GM18907 (cell line): Measurements from ENCODE around the gene ME1.
"Not testable (repeated sequence)": the region's sequence is repeated elsewhere in the genome, so short reads cannot be mapped to it uniquely, and the experiment has no call there.

ENCODE experiments used
- ATAC-seq: cut with Tn5 transposase; IDR thresholded peaks from one replicate; pipeline ENCODE4 v1.9.1; 2021; ENCODE audit warnings: mild to moderate bottlenecking, moderate library complexity; ENCODE audit not compliant: unreplicated experiment

The ME1 gene

GRCh38 chr6:83432636-83433035 is 1.8 kb upstream of the ME1 start:
- ATAC-seq, result no peak

- ATAC-seq, result no peak
These were observed 799 bp upstream of the ME1 start for GRCh38 chr6:83431545-83432155.

- ATAC-seq, result peak; percentile 2
These were observed 817 bp downstream of the ME1 start for GRCh38 chr6:83429857-83430610.

GRCh38 chr6:83429269-83429668 is 1.6 kb downstream of the ME1 start:
- no peak for ATAC-seq

GRCh38 chr6:83424392-83425018 is 6.3 kb downstream of the ME1 start:
- no peak for ATAC-seq

- ATAC-seq, result peak; percentile 60
These were observed 12.8 kb downstream of the ME1 start for GRCh38 chr6:83417880-83418663.

GRCh38 chr6:83413068-83413467 is 17.8 kb downstream of the ME1 start:
- no peak for ATAC-seq

- no peak for ATAC-seq
These were observed 19.1 kb downstream of the ME1 start for GRCh38 chr6:83411731-83412130.

GRCh38 chr6:83403191-83403590 is 27.7 kb downstream of the ME1 start:
- ATAC-seq, result no peak

- ATAC-seq, result no peak
These were observed 41.2 kb downstream of the ME1 start for GRCh38 chr6:83389606-83390005.

GRCh38 chr6:83385473-83385872 is 45.4 kb downstream of the ME1 start:
- ATAC-seq, result no peak

GRCh38 chr6:83384751-83385150 is 46.1 kb downstream of the ME1 start:
- ATAC-seq, result no peak

- no peak for ATAC-seq
These were observed 48.9 kb downstream of the ME1 start for GRCh38 chr6:83381949-83382348.

- no peak for ATAC-seq
These were observed 52.0 kb downstream of the ME1 start for GRCh38 chr6:83378621-83379388.

- ATAC-seq, result no peak
These were observed 59.4 kb downstream of the ME1 start for GRCh38 chr6:83371423-83371822.

- ATAC-seq, result no peak
These were observed 60.3 kb downstream of the ME1 start for GRCh38 chr6:83370567-83370966.

GRCh38 chr6:83369692-83370091 is 61.2 kb downstream of the ME1 start:
- no peak for ATAC-seq

GRCh38 chr6:83368577-83368976 is 62.3 kb downstream of the ME1 start:
- ATAC-seq, result no peak

- ATAC-seq, result no peak
These were observed 63.7 kb downstream of the ME1 start for GRCh38 chr6:83367104-83367503.

- no peak for ATAC-seq
These were observed 64.9 kb downstream of the ME1 start for GRCh38 chr6:83365931-83366330.

- ATAC-seq, result not testable (repeated sequence)
These were observed 68.5 kb downstream of the ME1 start for GRCh38 chr6:83362349-83362748.
